ENCODE data around the gene ME1. TPM values are rescaled to one million over a fixed set of nuclear protein-coding genes. Genes with fewer than 3 reads are reported as not detected.
"Not testable (repeated sequence)": the region's sequence is repeated elsewhere in the genome, so short reads cannot be mapped to it uniquely, and the experiment has no call there.

The ME1 gene
- total RNA-seq, 1 experiment from 2014 or later, result 131 TPM

DNA sequence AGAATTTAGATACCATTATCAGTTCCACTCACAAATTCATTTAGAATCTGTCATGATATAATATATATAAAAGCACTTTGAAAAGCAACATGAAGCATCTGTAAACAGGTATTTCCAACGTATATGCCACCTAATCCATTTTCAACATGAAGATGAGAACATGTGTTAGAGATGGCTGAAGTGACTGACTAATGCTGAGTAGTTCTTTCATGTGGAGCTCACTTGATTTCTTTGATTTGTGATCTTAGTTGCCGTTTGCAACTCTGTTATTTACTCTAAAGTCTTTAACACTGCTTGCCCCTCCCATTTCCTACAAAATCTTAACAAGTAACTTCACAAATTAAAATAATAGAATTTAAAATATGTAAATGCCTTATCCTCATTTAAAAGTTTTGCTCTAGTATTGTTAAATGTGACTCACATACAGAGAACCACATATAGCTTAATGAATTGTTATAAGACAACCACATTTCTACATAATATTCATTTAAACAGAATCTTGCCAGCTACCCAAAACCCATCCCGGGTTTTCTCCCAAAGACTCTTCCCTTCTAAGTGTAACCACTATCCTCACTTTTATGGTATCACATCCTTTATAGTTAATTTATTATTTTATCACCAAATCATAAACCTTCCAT is 78.3 kb downstream of the ME1 start:
- BruUV-seq (replicated peaks), result no TSS peak
- H3K36me3 Mint-ChIP-seq (ENCODE audit: insufficient read depth, unreplicated experiment), result peaks cover 61% of the 10 kb centered on the region
- intact Hi-C loops (cut with micrococcal nuclease; ENCODE audit: unreplicated experiment), result loop anchor here (5.0 kb wide), 1 partner anchor 160 kb away; the partner anchor contains the start of gene PRSS35
- CTCF ChIA-PET, result no interaction called here
- no peak for DNase-seq
- H3K4me1 Mint-ChIP-seq (ENCODE audit: low read depth, unreplicated experiment), result peaks cover 24% of the 10 kb centered on the region
- POLR2A ChIA-PET, result no interaction called here
- Histone ChIP-seq H3K9me3 (no peaks in the 10 kb centered on the region), H3K4me3 (ENCODE audit: low read depth, low read length) (no peak overlapping the region), H3K4me1 (peaks cover 5% of the 10 kb centered on the region; the same call in 1 of the 2 replicates), H3K36me3 (ENCODE audit: control insufficient read depth, insufficient read depth, low read length) (no peaks in the 10 kb centered on the region; the same call in 1 of the 2 replicates), H3K27me3 (replicated peaks; ENCODE audit: control insufficient read depth, insufficient read depth, low read length) (no peaks in the 10 kb centered on the region)
- no peaks in the 10 kb centered on the region for H3K27me3 Mint-ChIP-seq (ENCODE audit: insufficient read depth, unreplicated experiment)
- H3K4me3 Mint-ChIP-seq (ENCODE audit: unreplicated experiment), result no peak overlapping the region
- no peaks in the 10 kb centered on the region for H3K9me3 Mint-ChIP-seq (ENCODE audit: unreplicated experiment)
- H3K27ac Mint-ChIP-seq (ENCODE audit: unreplicated experiment), result no peak overlapping the region
- TF ChIP-seq, protein P1, sequence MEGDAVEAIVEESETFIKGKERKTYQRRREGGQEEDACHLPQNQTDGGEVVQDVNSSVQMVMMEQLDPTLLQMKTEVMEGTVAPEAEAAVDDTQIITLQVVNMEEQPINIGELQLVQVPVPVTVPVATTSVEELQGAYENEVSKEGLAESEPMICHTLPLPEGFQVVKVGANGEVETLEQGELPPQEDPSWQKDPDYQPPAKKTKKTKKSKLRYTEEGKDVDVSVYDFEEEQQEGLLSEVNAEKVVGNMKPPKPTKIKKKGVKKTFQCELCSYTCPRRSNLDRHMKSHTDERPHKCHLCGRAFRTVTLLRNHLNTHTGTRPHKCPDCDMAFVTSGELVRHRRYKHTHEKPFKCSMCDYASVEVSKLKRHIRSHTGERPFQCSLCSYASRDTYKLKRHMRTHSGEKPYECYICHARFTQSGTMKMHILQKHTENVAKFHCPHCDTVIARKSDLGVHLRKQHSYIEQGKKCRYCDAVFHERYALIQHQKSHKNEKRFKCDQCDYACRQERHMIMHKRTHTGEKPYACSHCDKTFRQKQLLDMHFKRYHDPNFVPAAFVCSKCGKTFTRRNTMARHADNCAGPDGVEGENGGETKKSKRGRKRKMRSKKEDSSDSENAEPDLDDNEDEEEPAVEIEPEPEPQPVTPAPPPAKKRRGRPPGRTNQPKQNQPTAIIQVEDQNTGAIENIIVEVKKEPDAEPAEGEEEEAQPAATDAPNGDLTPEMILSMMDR (IDR thresholded peaks at IDR 0.05; ENCODE audit: insufficient read depth in 1 of 2, low read depth in 1 of 2, low read length in 1 of 2, severe bottlenecking in 1 of 2, unreplicated experiment in 1 of 2), result no peak

DNA sequence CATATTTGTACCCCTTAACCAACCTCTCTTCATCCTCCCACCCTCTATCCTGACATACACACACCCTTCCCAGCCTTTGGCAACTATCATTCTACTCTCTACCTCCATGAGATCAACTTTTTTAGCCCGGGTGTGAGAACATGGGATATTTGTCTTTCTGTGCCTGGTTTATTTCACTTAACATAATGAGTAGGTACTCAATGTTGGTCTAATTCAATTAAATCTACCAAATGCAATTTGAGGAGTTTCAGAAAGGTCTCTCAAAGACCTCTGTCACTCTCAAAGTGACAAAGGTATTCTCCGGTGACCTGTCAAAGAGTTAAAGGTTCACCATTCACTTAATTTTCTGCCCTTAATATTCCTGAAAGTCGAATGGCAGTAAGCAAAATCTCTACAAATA is 87.7 kb downstream of the ME1 start:
- Mint-ChIP-seq H3K27ac (ENCODE audit: unreplicated experiment) (no peak overlapping the region), H3K9me3 (ENCODE audit: unreplicated experiment) (peaks cover 18% of the 10 kb centered on the region), H3K36me3 (ENCODE audit: insufficient read depth, unreplicated experiment) (peaks cover 66% of the 10 kb centered on the region), H3K27me3 (ENCODE audit: insufficient read depth, unreplicated experiment) (no peaks in the 10 kb centered on the region), H3K4me1 (ENCODE audit: low read depth, unreplicated experiment) (no peaks in the 10 kb centered on the region), H3K4me3 (ENCODE audit: unreplicated experiment) (no peak overlapping the region)
- H3K4me1 ChIP-seq, result no peaks in the 10 kb centered on the region
- H3K36me3 ChIP-seq (ENCODE audit: control insufficient read depth, insufficient read depth, low read length), result peaks cover 2% of the 10 kb centered on the region
- POLR2A ChIA-PET, result no interaction called here
- no TSS peak for BruUV-seq (replicated peaks)
- H3K27me3 ChIP-seq (replicated peaks; ENCODE audit: control insufficient read depth, insufficient read depth, low read length), result no peaks in the 10 kb centered on the region
- DNase-seq, result no peak
- H3K9me3 ChIP-seq, result 0 out of 2 replicates have a peak, but pooled peaks cover 3% of the 10 kb centered on the region
- TF ChIP-seq, protein P1 (IDR thresholded peaks at IDR 0.05; ENCODE audit: insufficient read depth in 1 of 2, low read depth in 1 of 2, low read length in 1 of 2, severe bottlenecking in 1 of 2, unreplicated experiment in 1 of 2), result no peak
- H3K4me3 ChIP-seq (ENCODE audit: low read depth, low read length), result no peak overlapping the region
- intact Hi-C loops (cut with micrococcal nuclease; ENCODE audit: unreplicated experiment), result no loop called here
- CTCF ChIA-PET, result no interaction called here

DNA sequence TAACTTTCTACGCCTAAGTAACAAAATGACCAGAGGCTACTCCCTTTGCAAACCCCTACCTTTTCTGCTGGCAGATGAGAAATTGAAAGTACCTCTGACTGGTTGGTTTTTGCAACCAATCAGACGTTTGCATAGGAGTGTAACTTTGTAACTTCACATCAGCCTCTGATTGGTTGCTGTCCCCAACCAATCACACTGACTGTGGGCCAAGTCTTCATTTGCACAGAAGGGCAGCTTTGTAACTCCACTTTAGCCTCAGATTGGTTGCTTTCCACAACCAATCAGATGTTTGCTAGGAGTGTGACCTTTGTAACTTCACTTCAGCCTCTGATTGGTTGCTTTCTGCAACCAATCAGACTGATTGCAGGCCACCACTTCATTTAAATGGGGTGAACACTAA is 89.1 kb downstream of the ME1 start:
- Mint-ChIP-seq H3K27me3 (ENCODE audit: insufficient read depth, unreplicated experiment) (no peaks in the 10 kb centered on the region), H3K27ac (ENCODE audit: unreplicated experiment) (no peak overlapping the region), H3K36me3 (ENCODE audit: insufficient read depth, unreplicated experiment) (peaks cover 62% of the 10 kb centered on the region), H3K9me3 (ENCODE audit: unreplicated experiment) (peaks cover 18% of the 10 kb centered on the region), H3K4me1 (ENCODE audit: low read depth, unreplicated experiment) (no peaks in the 10 kb centered on the region), H3K4me3 (ENCODE audit: unreplicated experiment) (no peak overlapping the region)
- no peak overlapping the region for H3K4me3 ChIP-seq (ENCODE audit: low read depth, low read length)
- no peak for DNase-seq
- no peaks in the 10 kb centered on the region for H3K27me3 ChIP-seq (replicated peaks; ENCODE audit: control insufficient read depth, insufficient read depth, low read length)
- CTCF ChIA-PET, result no interaction called here
- H3K9me3 ChIP-seq, result 0 out of 2 replicates have a peak, but pooled peaks cover 3% of the 10 kb centered on the region
- TF ChIP-seq, protein P1 (IDR thresholded peaks at IDR 0.05; ENCODE audit: insufficient read depth in 1 of 2, low read depth in 1 of 2, low read length in 1 of 2, severe bottlenecking in 1 of 2, unreplicated experiment in 1 of 2), result no peak
- intact Hi-C loops (cut with micrococcal nuclease; ENCODE audit: unreplicated experiment), result no loop called here
- H3K36me3 ChIP-seq (ENCODE audit: control insufficient read depth, insufficient read depth, low read length), result peaks cover 2% of the 10 kb centered on the region
- no peaks in the 10 kb centered on the region for H3K4me1 ChIP-seq
- POLR2A ChIA-PET, result no interaction called here
- no TSS peak for BruUV-seq (replicated peaks)

DNA sequence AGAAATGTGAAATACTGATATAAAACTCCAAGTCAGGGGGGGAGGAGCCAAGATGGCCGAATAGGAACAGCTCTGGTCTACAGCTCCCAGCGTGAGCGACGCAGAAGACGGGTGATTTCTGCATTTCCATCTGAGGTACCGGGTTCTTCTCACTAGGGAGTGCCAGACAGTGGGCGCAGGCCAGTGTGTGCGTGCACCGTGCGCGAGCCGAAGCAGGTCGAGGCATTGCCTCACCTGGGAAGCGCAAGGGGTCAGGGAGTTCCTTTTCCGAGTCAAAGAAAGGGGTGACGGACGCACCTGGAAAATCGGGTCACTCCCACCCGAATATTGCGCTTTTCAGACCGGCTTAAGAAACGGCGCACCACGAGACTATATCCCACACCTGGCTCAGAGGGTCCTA is 96.9 kb downstream of the ME1 start:
- H3K4me3 Mint-ChIP-seq (ENCODE audit: unreplicated experiment); H3K36me3 ChIP-seq (ENCODE audit: control insufficient read depth, insufficient read depth, low read length); H3K9me3 ChIP-seq; H3K4me3 ChIP-seq (ENCODE audit: low read depth, low read length); CTCF ChIA-PET; H3K4me1 Mint-ChIP-seq (ENCODE audit: low read depth, unreplicated experiment); POLR2A ChIA-PET; DNase-seq; intact Hi-C loops (cut with micrococcal nuclease; ENCODE audit: unreplicated experiment); H3K27me3 Mint-ChIP-seq (ENCODE audit: insufficient read depth, unreplicated experiment); H3K27me3 ChIP-seq (replicated peaks; ENCODE audit: control insufficient read depth, insufficient read depth, low read length); H3K27ac Mint-ChIP-seq (ENCODE audit: unreplicated experiment); BruUV-seq (replicated peaks); H3K4me1 ChIP-seq; H3K9me3 Mint-ChIP-seq (ENCODE audit: unreplicated experiment): not testable (repeated sequence)
- peaks cover 10% of the 10 kb centered on the region for H3K36me3 Mint-ChIP-seq (ENCODE audit: insufficient read depth, unreplicated experiment)
